ENCODE data around the gene TNFSF8.

The TNFSF8 gene

DNA sequence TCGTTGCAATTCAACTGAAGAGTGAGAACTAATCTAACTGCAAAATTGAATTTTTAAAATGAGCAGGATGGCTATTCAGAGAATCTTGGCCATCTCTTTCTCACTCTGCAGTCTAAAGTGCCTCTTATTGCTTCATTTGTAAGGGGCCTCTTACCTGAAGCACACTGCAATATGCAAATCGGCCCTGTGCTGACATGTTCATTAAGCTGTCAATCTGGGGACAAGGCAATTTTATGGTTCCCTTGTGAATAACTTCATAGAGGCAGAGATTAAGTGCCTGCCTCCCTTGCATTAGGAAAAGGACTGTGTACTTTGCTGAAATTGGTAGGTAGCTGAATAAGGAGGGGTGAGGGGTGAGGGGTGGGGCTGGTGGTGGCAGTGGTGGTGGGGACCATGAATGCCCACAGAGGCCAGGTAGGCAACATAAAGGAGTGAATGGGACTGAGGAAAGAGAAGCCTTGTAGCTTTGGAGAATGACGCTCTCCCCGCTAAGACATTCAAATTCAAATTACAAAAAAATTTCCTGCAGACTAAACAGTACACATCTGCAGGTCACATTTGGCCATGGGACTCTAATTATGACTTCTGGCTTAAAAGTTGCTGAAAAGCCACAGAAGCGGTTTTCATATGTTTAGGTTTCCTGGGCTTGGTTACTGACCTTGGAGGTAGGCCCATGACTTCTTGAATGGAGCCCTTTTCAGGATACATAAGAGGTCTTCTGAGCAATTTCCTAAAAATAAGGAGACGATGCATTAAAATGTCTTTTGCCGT lies 25.0 kb downstream of the TNFSF8 start:
- Histone ChIP-seq H3K4me3 (ENCODE audit: low read depth, low read length) (no peak overlapping the region), H3K9me3 (ENCODE audit: control insufficient read depth, insufficient read depth, low read length) (no peaks in the 10 kb centered on the region), H3K36me3 (ENCODE audit: control insufficient read depth, insufficient read depth, low read length) (no peaks in the 10 kb centered on the region), H3K27me3 (ENCODE audit: control insufficient read depth, insufficient read depth, low read length) (no peaks in the 10 kb centered on the region), H3K27ac (ENCODE audit: low read depth, low read length) (no peak overlapping the region), H3K9ac (ENCODE audit: low read depth, low read length) (no peak overlapping the region), H3K4me1 (ENCODE audit: control insufficient read depth, insufficient read depth, low read length) (peaks cover 7% of the 10 kb centered on the region)

DNA sequence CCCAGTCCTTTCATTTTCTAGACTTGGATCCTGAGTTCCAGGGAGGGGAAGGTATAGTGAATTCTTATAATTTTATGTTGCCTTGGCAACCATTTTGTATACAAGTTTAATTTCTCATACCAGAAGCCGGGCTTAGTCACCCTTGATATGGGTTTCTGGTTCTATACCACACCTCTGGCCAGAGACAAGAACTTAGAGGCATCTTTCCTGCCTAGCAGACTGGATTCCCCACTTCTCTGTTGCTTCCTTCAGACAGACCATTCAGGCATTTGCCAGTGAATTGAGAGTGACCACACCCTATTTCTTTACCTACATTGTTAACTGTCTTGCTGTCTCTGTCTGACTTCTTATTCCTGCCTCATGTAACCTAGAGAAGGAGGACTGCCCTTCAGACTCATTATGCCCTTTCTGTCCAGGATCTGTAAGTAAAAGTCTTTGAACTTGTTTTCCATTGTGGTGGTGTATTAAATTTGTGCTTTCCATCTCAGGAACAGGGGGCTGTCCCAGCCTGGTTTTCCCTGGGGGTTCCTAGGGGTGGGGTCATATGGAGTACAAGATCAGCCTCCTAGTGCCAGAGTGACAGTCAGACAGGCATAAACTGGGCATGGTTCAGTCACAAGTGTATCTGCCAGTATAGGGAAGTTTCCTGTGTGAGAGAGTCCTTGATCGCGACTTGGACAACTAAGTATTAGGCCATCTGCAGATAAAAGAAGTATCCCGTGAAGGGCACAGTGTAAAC lies 27.4 kb downstream of the TNFSF8 start:
- H3K4me3 ChIP-seq (ENCODE audit: low read depth, low read length) = no peak overlapping the region
- no peak overlapping the region for H3K27ac ChIP-seq (ENCODE audit: low read depth, low read length)
- peaks cover 2% of the 10 kb centered on the region; the same call in 1 of the 2 replicates for H3K4me1 ChIP-seq (ENCODE audit: control insufficient read depth, insufficient read depth, low read length)
- H3K9me3 ChIP-seq (ENCODE audit: control insufficient read depth, insufficient read depth, low read length) = no peaks in the 10 kb centered on the region
- H3K27me3 ChIP-seq (ENCODE audit: control insufficient read depth, insufficient read depth, low read length) = no peaks in the 10 kb centered on the region
- H3K36me3 ChIP-seq (ENCODE audit: control insufficient read depth, insufficient read depth, low read length) = no peaks in the 10 kb centered on the region
- H3K9ac ChIP-seq (ENCODE audit: low read depth, low read length) = no peak overlapping the region

GRCh38 chr9:114900942-114901802 lies 29.2 kb downstream of the TNFSF8 start:
- no peak overlapping the region for H3K9ac ChIP-seq (ENCODE audit: low read depth, low read length)
- no peaks in the 10 kb centered on the region; the same call in 1 of the 2 replicates for H3K4me1 ChIP-seq (ENCODE audit: control insufficient read depth, insufficient read depth, low read length)
- no peaks in the 10 kb centered on the region for H3K9me3 ChIP-seq (ENCODE audit: control insufficient read depth, insufficient read depth, low read length)
- H3K4me3 ChIP-seq (ENCODE audit: low read depth, low read length) = no peak overlapping the region
- no peak overlapping the region for H3K27ac ChIP-seq (ENCODE audit: low read depth, low read length)
- no peaks in the 10 kb centered on the region for H3K27me3 ChIP-seq (ENCODE audit: control insufficient read depth, insufficient read depth, low read length)
- no peaks in the 10 kb centered on the region for H3K36me3 ChIP-seq (ENCODE audit: control insufficient read depth, insufficient read depth, low read length)

GRCh38 chr9:114899995-114900394 lies 30.4 kb downstream of the TNFSF8 start:
- Histone ChIP-seq H3K9ac (ENCODE audit: low read depth, low read length) (no peak overlapping the region), H3K4me3 (ENCODE audit: low read depth, low read length) (no peak overlapping the region), H3K9me3 (ENCODE audit: control insufficient read depth, insufficient read depth, low read length) (no peaks in the 10 kb centered on the region), H3K4me1 (ENCODE audit: control insufficient read depth, insufficient read depth, low read length) (peaks cover 9% of the 10 kb centered on the region; the same call in 1 of the 2 replicates), H3K36me3 (ENCODE audit: control insufficient read depth, insufficient read depth, low read length) (no peaks in the 10 kb centered on the region), H3K27ac (ENCODE audit: low read depth, low read length) (no peak overlapping the region), H3K27me3 (ENCODE audit: control insufficient read depth, insufficient read depth, low read length) (no peaks in the 10 kb centered on the region)

DNA sequence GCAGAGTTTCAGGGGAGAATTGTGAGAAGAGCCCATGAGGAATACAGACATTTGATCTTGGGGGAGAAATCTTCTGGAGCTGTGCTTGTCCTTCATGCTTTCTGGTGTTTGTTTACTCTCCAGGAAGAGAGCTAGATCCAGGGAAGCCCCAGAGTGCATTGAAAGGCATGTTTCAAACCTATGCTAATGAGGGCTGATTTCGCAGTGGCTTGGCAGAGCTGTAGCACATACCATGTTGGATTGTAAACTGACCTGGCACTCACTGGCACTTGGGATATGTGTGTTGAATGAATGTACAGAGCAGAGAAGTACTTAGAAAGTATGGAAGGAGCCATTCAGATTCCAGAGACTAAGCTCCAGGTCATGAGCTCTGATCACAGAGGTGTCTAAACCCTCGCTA lies 30.9 kb downstream of the TNFSF8 start:
- Histone ChIP-seq H3K27ac (ENCODE audit: low read depth, low read length) (no peak overlapping the region), H3K27me3 (ENCODE audit: control insufficient read depth, insufficient read depth, low read length) (no peaks in the 10 kb centered on the region), H3K9ac (ENCODE audit: low read depth, low read length) (no peak overlapping the region), H3K9me3 (ENCODE audit: control insufficient read depth, insufficient read depth, low read length) (no peaks in the 10 kb centered on the region), H3K4me1 (ENCODE audit: control insufficient read depth, insufficient read depth, low read length) (peaks cover 14% of the 10 kb centered on the region; the same call in 1 of the 2 replicates), H3K36me3 (ENCODE audit: control insufficient read depth, insufficient read depth, low read length) (no peaks in the 10 kb centered on the region), H3K4me3 (ENCODE audit: low read depth, low read length) (no peak overlapping the region)

DNA sequence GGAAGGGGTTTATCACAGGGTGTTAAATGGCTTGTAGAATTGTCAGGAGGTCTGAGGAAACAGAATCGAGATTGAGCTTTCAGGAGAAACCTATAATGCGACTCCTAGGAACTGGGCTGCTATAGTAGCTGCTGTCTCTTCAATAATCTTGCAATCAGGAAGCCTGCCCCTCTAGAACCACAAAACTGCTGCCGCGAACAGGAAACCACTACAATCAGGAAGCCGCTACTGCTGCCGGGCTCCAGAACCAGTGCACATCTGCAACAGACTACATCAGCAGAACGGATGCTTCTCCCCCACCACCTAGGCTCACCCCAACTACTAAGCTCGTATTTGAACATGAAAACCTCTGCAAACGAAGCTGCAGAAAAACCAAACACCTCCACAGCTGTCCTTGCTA lies 31.6 kb downstream of the TNFSF8 start:
- H3K4me1 ChIP-seq (ENCODE audit: control insufficient read depth, insufficient read depth, low read length) = peaks cover 15% of the 10 kb centered on the region; the same call in 1 of the 2 replicates
- no peaks in the 10 kb centered on the region for H3K27me3 ChIP-seq (ENCODE audit: control insufficient read depth, insufficient read depth, low read length)
- H3K4me3 ChIP-seq (ENCODE audit: low read depth, low read length) = no peak overlapping the region
- no peaks in the 10 kb centered on the region for H3K9me3 ChIP-seq (ENCODE audit: control insufficient read depth, insufficient read depth, low read length)
- no peak overlapping the region for H3K9ac ChIP-seq (ENCODE audit: low read depth, low read length)
- no peaks in the 10 kb centered on the region for H3K36me3 ChIP-seq (ENCODE audit: control insufficient read depth, insufficient read depth, low read length)
- no peak overlapping the region for H3K27ac ChIP-seq (ENCODE audit: low read depth, low read length)

- no peaks in the 10 kb centered on the region for H3K36me3 ChIP-seq (ENCODE audit: control insufficient read depth, insufficient read depth, low read length)
- H3K4me1 ChIP-seq (ENCODE audit: control insufficient read depth, insufficient read depth, low read length) = peaks cover 15% of the 10 kb centered on the region; the same call in 1 of the 2 replicates
- H3K4me3 ChIP-seq (ENCODE audit: low read depth, low read length) = no peak overlapping the region
- no peaks in the 10 kb centered on the region for H3K27me3 ChIP-seq (ENCODE audit: control insufficient read depth, insufficient read depth, low read length)
- no peak overlapping the region for H3K27ac ChIP-seq (ENCODE audit: low read depth, low read length)
- H3K9me3 ChIP-seq (ENCODE audit: control insufficient read depth, insufficient read depth, low read length) = no peaks in the 10 kb centered on the region
- H3K9ac ChIP-seq (ENCODE audit: low read depth, low read length) = no peak overlapping the region
Measured at GRCh38 chr9:114897196-114897595, 33.2 kb downstream of the TNFSF8 start.

DNA sequence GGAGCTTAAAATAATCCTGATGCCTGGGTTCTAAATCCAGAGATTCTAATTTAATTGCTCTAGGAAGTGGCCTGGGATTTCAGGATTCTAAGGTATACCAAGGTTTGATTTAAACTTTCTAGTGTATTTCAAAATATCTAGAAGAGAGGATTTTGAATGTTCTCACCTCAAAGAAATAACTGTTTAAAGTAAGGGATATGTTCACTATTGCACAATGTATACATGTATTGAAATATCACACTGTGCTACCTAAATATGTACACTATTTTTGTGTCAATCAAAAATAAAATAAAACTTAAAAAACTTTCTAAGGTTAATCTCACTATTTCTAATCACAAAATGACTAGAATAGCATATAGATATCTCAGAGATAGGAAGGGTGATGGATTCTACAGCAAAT lies 34.0 kb downstream of the TNFSF8 start:
- no peak overlapping the region for H3K27ac ChIP-seq (ENCODE audit: low read depth, low read length)
- peaks cover 15% of the 10 kb centered on the region; the same call in 1 of the 2 replicates for H3K4me1 ChIP-seq (ENCODE audit: control insufficient read depth, insufficient read depth, low read length)
- no peak overlapping the region for H3K9ac ChIP-seq (ENCODE audit: low read depth, low read length)
- no peaks in the 10 kb centered on the region for H3K9me3 ChIP-seq (ENCODE audit: control insufficient read depth, insufficient read depth, low read length)
- no peaks in the 10 kb centered on the region for H3K27me3 ChIP-seq (ENCODE audit: control insufficient read depth, insufficient read depth, low read length)
- H3K36me3 ChIP-seq (ENCODE audit: control insufficient read depth, insufficient read depth, low read length) = no peaks in the 10 kb centered on the region
- H3K4me3 ChIP-seq (ENCODE audit: low read depth, low read length) = no peak overlapping the region

- no peak overlapping the region for H3K27ac ChIP-seq (ENCODE audit: low read depth, low read length)
- H3K9me3 ChIP-seq (ENCODE audit: control insufficient read depth, insufficient read depth, low read length) = no peaks in the 10 kb centered on the region
- peak overlapping the region; percentile 19; the same call in 1 of the 2 replicates for H3K9ac ChIP-seq (ENCODE audit: low read depth, low read length)
- H3K36me3 ChIP-seq (ENCODE audit: control insufficient read depth, insufficient read depth, low read length) = no peaks in the 10 kb centered on the region
- H3K4me3 ChIP-seq (ENCODE audit: low read depth, low read length) = no peak overlapping the region
- H3K4me1 ChIP-seq (ENCODE audit: control insufficient read depth, insufficient read depth, low read length) = peaks cover 15% of the 10 kb centered on the region; the same call in 1 of the 2 replicates
- H3K27me3 ChIP-seq (ENCODE audit: control insufficient read depth, insufficient read depth, low read length) = no peaks in the 10 kb centered on the region
Measured at GRCh38 chr9:114895521-114895991, 34.8 kb downstream of the TNFSF8 start.

DNA sequence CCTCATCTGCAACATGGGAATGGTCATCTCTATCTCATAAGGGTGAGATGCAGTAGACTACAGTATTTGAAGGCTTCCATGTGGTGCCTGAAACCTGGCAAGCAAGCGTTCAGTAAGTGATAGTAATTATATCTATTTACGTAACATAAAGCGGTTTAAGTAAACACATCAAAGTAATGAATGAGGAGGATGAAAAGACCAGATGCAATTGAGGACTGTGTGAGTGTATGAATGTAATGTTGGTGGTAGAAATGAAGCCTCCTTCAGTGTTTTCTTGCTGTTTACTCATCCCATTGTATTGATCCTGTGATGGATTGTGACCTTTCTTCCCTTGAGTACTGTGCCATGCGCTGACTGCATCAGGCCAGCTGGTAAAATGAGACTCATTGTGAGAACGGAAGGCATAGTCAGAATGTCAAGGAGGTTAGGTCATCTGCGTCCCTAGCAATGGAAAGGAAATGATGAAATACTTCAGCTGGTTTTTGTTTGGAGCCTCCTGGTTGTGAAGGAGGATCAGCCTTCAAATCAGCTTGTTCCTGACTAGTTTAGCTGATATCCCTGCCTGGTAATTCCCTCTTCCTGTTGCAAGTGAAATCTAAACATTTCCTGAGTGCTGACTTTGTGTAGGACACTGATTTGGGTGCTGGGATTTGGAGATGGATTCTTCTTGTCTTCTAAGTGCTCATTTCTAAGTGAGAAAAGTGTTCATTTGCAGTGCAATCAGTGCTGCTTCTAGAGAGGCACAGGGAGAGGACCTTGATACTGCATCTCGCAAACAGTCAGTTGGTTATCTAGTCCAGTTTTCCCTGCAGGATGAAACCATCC lies 35.6 kb downstream of the TNFSF8 start:
- Histone ChIP-seq H3K27ac (ENCODE audit: low read depth, low read length) (peak overlapping the region; percentile 59), H3K4me3 (ENCODE audit: low read depth, low read length) (no peak overlapping the region), H3K4me1 (ENCODE audit: control insufficient read depth, insufficient read depth, low read length) (peaks cover 15% of the 10 kb centered on the region; the same call in 1 of the 2 replicates)

More for the DNA sequence above, 35.6 kb downstream of the TNFSF8 start:
- no peaks in the 10 kb centered on the region for H3K9me3 ChIP-seq (ENCODE audit: control insufficient read depth, insufficient read depth, low read length)
- H3K36me3 ChIP-seq (ENCODE audit: control insufficient read depth, insufficient read depth, low read length) = no peaks in the 10 kb centered on the region
- peak overlapping the region; percentile 19; the same call in 1 of the 2 replicates for H3K9ac ChIP-seq (ENCODE audit: low read depth, low read length)
- H3K27me3 ChIP-seq (ENCODE audit: control insufficient read depth, insufficient read depth, low read length) = no peaks in the 10 kb centered on the region

Data from HUES48 (cell line).